Measurements from ENCODE around the gene CA10.
A peak's percentile ranks its signal among the peaks of the same experiment; 100 is the strongest.

CA10 gene

GRCh38 chr17:52024300-52024870, 134.1 kb downstream of the CA10 start:
- Histone ChIP-seq H3K4me1 (peaks cover 15% of the 10 kb centered on the region), H3K36me3 (no peaks in the 10 kb centered on the region), H3K27me3 (no peaks in the 10 kb centered on the region; the same call in 1 of the 2 replicates), H3K4me3 (ENCODE audit: low read depth, low read length) (no peak overlapping the region), H3K9me3 (no peaks in the 10 kb centered on the region)
- peak; percentile 76 for DNase-seq
- TF ChIP-seq CTCF (IDR thresholded peaks at IDR 0.05; ENCODE audit: low read depth, low read length), result no peak

GRCh38 chr17:52011064-52011463, 147.4 kb downstream of the CA10 start:
- Histone ChIP-seq H3K9me3 (no peaks in the 10 kb centered on the region), H3K36me3 (no peaks in the 10 kb centered on the region), H3K4me1 (no peaks in the 10 kb centered on the region), H3K4me3 (ENCODE audit: low read depth, low read length) (no peak overlapping the region), H3K27me3 (no peaks in the 10 kb centered on the region)
- no peak for TF ChIP-seq CTCF (IDR thresholded peaks at IDR 0.05; ENCODE audit: low read depth, low read length)
- DNase-seq, result no peak

- Histone ChIP-seq H3K27me3 (no peaks in the 10 kb centered on the region), H3K4me3 (ENCODE audit: low read depth, low read length) (no peak overlapping the region), H3K9me3 (no peaks in the 10 kb centered on the region), H3K36me3 (no peaks in the 10 kb centered on the region), H3K4me1 (no peaks in the 10 kb centered on the region)
- DNase-seq, result no peak
- TF ChIP-seq CTCF (IDR thresholded peaks at IDR 0.05; ENCODE audit: low read depth, low read length), result no peak
Measured at GRCh38 chr17:51999654-52000053, 158.9 kb downstream of the CA10 start.

GRCh38 chr17:51997723-51998122, 160.8 kb downstream of the CA10 start:
- no peak for DNase-seq
- no peak for TF ChIP-seq CTCF (IDR thresholded peaks at IDR 0.05; ENCODE audit: low read depth, low read length)
- peaks cover 5% of the 10 kb centered on the region for H3K4me1 ChIP-seq

GRCh38 chr17:51995797-51996403, 162.6 kb downstream of the CA10 start:
- Histone ChIP-seq H3K36me3 (no peaks in the 10 kb centered on the region), H3K27me3 (no peaks in the 10 kb centered on the region), H3K9me3 (no peaks in the 10 kb centered on the region), H3K4me3 (ENCODE audit: low read depth, low read length) (no peak overlapping the region), H3K4me1 (peaks cover 8% of the 10 kb centered on the region)
- DNase-seq, result no peak
- no peak for TF ChIP-seq CTCF (IDR thresholded peaks at IDR 0.05; ENCODE audit: low read depth, low read length)

More at GRCh38 chr17:51997723-51998122, 160.8 kb downstream of the CA10 start:
- H3K27me3 ChIP-seq, result no peaks in the 10 kb centered on the region
- H3K4me3 ChIP-seq (ENCODE audit: low read depth, low read length), result no peak overlapping the region
- H3K36me3 ChIP-seq, result no peaks in the 10 kb centered on the region
- H3K9me3 ChIP-seq, result no peaks in the 10 kb centered on the region

- DNase-seq, result peak; percentile 35
- peaks cover 8% of the 10 kb centered on the region for H3K4me1 ChIP-seq
- no peaks in the 10 kb centered on the region for H3K36me3 ChIP-seq
- no peak for TF ChIP-seq CTCF (IDR thresholded peaks at IDR 0.05; ENCODE audit: low read depth, low read length)
- no peaks in the 10 kb centered on the region for H3K27me3 ChIP-seq
- H3K9me3 ChIP-seq, result no peaks in the 10 kb centered on the region
- H3K4me3 ChIP-seq (ENCODE audit: low read depth, low read length), result peak overlapping the region; percentile 5
Measured at GRCh38 chr17:51992864-51993416, 165.6 kb downstream of the CA10 start.
